ENCODE measurements around the gene VWA3B.
"Not testable (repeated sequence)": the region's sequence is repeated elsewhere in the genome, so short reads cannot be mapped to it uniquely, and the experiment has no call there.

Gene VWA3B

DNA sequence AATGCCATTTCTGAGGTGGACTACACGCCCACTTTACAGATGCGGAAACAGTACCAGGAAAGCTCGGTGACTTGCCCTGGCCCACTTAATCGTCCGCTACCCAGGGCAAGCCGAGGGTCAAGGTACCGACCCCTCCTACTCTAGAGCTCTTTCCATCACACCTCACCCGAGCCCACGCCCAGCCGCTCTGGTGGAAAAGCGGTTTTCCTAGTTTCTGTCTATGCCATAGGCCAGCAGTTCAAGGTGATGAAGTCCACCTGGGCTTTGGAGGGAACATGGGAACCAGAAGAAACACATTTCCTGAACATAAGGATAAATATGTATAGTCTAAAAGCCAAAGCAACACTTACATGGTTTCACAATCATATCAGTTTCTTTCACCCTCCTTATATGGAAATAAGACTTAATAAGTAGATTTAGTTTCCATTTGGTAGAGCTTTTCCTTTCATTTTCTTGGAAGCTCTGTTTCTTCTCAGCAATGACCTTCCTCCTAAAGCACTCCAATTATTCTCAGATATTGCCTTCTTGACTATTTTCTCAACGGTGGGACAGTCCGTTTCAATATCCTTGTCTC, 567 bp downstream of the VWA3B start:
- DNase-seq = no peak

DNA sequence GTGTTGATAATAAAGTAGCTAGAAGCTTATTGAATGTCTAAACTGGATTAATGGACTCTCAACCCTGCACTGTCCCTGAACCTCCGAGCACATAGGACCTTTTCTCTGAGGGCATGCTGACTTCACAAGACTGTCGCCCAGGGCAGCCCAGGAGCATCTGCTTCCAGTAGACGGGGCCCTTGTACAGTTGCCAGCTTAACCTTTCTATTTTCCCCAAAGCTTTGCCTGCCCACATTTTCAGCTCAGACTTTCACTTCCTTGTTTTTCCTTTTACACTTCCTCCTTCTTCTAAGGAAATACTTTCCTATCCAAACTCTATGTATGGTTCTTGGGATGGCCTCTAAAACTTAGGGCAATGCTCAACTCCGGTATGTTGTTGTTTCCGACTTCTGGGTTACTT, 1.3 kb downstream of the VWA3B start:
- DNase-seq = no peak

DNA sequence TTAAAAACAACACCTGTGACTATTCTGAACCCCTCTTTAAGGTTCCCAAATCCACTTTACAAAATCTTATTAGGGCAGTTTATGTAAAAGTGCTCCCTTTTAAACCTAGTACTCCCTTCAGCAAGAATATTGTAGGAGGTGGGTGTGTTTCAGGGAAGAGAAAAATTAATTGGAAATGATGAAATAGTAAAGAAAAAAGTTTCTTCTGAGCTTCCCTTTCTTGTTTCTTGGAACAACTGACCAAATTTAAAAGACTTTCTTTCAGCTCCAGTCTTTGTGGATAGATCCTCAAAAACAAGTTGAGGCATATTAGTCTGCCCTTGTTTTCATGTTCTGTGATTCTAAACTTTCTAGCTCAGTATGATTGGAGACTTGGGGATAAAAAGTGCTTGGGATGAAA, 3.0 kb downstream of the VWA3B start:
- no peak for DNase-seq

DNA sequence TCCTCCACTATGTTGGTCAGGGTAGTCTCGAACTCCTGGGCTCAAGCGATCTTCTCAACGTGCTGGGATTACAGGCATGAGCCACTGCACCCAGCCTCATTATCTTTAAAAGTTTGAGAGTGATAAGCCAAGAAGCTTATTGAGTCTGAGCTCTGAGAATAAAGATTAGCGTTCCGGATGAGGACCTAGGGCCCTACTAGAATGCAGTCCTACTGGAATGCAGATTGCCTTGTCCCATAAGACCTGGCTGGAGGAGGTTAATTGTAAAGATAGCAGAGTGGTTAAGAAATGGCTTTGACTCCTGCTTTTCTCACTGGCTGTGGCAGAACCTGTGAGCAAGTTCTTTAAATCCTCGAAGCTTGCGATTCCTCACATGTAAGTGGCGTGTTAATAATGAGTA, 4.0 kb downstream of the VWA3B start:
- DNase-seq = no peak

DNA sequence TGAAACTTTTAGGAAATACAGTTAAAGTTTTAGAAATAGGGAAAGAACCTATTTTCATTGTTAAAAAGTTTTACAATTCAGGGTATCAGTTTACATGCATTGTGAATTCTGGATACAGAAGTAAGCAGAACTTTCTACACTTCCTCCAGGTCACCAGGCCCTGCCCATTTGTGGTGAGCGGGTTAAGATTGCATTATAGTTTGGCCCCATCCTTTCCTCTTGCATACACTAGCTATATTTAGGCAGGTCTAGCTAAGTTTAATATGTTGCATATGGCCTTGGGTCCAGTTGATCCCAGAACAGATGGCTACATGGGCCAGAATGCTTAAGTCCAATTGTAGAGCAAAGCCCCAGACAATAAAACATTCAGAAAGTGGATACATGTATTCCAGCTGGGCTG, 4.8 kb downstream of the VWA3B start:
- DNase-seq = no peak

DNA sequence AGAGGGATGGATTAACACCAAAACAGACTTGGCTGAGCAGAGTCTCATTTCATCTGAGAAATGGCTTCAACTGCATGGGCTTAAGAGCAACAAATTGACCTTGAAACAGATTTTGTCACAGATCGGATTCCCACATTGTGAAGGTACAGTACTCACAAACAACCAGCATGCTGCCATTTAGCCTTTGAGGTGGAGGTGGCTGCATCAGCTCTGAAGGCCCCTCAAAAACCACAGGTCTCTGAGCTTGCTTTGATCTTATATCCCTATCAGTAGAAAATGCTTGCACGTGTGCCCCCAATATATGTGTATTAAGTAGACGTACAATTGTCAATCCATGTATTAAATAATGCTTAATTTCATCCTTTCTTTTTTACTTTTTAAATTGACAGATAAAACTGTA, 6.2 kb downstream of the VWA3B start:
- DNase-seq = no peak

DNA sequence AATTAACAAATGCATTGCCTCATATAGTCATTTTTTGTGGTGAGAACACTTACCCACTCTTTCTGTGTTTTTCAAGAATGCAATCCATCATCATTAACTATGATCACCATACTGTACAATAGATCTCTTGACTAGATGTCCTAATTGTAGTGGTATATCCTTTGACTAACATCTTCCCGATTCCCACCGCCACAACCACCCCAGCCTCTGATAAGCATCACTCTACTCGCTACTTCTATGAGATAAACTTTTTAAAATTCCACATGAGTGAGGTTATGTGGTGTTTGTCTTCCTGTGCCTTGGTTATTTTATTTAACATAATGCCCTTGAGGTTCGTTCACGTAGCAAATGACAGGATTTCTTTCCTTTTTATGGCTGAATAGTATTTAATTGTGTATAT, 6.6 kb downstream of the VWA3B start:
- DNase-seq = no peak

DNA sequence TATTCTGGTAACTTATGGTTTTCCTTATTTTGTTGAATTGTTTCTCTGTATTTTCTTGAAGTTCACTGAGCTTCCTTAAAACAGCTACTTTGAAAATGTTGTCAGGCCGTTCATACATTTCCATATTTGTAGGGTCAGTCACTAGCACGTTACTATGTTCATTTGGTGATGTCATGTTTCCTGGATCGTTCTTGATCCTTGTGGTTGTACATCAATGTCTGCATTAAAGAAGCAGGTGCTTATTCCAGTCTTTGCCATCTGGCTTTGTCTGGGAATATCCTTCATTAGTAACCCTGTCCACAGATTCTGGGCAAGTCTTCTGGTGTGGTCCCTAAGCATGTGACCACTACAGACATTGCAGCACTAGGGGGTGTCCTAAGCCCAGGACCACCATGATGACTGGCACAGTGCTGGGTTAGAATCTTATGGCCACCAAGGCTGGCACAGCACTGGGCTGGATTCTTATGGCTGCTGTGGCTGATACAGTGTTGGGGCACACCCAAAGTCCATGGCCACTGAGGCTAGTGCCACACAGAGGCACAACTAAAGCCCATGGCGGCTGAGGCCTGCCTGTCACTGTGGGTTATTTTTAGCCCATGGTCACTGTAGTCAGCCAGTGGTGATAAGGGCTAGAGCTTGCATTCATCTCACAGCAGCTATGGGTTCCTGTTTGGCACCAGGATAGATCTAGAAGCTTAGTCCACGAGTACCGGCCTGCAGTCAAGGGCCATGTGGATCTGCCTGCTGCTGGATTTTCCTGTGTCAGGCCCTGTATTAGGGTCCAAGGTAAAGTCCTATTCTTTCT, 13.2 kb downstream of the VWA3B start:
- DNase-seq = no peak

DNA sequence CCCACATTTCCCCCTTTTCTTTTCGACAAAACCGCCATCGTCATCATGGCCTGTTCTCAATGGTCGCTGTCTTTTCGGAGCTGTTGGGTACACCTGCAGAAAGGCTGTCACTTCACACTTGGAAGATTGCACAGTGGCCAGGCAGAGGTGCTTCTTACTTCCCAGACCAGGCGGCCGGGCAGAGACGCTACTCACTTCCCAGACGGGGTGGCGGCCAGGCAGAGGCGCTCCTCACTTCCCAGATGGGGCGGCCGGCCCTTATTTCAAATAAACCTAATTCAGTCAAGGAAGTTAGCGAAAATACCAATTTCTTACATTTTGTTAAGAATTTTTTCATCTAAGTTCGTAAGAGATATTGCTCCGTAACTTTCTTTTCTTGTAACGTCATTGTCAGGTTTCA, 15.3 kb downstream of the VWA3B start:
- not testable (repeated sequence) for DNase-seq

DNA sequence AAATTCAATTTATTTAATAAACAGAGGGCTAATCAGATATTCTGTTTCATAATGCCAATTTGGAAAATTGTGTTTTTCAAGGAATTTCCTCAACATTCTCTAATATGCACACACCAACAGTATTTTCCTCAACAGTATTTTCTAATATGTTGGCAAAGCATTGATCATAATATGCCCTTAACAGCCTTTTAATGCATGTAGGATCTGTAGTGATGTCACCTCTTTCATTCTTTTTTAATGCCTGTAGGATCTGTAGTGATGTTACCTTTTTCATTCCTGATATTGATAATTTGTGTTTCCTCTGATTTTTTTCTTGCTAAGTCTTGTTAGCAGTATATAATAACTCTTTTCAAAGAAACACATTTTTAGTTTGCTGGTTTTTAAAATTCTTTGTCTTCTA, 15.9 kb downstream of the VWA3B start:
- no peak for DNase-seq

DNA sequence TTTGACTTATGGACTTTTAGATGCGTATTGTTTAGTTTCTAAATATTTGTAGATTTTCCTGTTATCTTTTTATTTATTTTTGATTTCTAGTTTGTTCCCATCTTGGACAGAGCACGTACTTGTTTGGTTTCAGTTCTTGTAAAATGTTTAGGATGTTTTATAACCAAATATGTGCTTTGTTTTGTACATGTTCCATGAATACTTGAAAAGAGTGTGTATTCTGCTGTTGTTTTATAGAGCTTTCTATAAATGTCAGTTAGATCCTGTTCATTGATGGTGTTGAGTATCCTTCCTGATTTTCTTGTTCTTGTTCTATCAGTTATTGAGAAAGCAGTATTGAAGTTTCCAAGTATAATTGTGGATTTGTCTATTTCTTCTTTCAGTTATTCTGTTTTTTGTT, 21.1 kb downstream of the VWA3B start:
- DNase-seq = no peak

DNA sequence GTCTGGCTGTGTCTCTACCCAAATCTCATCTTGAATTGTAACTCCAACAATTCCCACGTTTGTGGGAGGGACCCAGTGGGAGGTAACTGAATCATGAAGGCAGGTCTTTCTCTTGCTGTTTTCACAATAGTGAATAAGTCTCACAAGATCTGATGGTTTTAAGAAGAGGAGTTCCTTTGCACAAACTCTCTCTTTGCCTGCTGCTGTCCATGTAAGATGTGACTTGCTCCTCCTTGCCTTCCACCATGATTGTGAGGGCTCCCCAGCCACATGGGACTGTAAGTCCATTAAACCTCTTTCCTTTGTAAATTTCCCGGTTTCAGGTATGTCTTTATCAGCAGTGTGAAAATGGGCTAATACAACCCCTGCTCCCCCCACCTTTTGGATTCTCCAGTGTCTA, 23.8 kb downstream of the VWA3B start:
- no peak for DNase-seq

DNA sequence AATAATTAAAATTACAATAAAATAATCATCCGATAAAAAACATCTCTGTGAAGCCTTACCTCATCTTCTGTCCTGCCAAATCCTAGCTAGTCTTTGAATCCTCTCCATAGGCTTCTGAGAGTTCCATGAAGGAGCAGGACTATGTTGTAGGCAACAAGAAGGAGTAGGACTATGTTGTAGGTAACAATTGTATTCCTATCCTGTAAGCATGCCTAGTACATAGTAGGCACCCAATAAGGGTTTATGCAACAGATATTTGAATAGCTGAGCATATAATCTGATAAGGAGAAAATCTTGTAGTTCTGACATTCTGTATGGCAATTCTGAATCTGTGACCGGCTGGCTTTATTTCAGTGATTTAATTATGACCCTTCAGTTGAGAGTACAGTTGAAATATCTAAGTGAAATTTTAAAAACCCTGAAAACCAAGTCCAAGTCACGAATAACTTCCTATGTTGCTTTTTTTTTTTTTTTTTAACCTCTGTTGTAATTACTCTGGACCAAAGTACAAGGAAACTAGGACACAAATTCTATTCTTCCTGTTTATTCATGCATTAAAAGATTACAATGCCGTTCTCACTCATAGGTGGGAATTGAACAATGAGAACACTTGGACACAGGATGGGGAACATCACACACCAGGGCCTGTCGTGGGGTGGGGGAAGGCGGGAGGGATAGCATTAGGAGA, 27.8 kb downstream of the VWA3B start:
- DNase-seq = no peak

DNA sequence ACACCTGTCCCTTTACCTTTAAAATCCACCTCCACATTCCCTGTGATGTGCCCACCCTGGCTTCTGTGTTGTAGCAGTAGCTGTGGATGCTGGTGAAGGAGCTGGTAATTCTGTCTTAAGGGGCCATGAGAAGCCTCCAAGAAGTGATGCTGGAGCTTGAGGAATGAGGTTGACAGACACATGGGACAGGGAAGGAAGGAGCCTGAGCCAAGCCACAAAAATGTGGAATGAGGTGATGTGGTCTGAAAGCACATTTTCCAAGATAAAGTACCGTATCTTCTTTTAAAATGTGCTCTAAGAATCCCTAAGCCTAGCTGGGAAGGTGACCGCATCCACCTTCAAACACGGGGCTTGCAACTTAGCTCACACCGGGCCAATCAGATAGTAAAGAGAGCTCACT, 31.2 kb downstream of the VWA3B start:
- DNase-seq = no peak

DNA sequence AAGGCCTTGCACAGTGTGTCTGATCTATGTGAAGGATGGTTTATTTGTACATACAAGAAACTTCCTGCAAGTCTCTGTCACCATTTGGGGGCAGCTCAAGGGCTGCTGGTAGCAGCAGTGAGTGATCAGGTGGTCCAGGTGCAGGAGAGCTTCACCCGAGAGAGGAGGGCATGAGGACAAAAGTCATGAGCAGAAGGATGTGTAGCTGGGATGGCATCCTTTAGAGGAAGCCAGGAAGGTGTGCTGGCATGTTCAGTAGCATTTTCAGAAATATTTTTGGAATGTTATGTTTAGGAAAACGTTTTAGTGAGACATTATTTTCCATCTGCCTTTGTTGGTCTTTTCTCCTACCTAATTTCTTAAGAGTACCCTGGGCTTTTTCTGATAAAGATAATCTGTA, 31.9 kb downstream of the VWA3B start:
- no peak for DNase-seq

DNA sequence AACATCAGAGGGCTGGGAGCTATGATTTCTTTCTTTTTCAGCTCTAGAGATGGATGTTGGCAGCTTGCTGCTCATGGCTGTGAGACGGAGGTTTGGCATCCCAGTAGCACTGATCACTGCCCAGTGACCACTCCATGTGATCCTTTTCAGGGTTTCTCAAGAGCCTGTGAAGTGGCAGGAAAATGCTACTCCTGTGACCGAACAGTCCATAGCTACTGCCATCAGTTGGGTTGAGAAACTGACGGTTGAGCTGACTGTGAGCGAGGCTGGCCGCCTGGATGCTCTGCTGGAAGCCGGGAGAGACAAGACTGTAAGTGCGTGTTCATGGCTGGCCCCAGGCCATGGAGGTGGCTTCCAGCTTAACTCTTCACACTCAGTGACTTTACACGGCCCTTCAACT, 34.2 kb downstream of the VWA3B start:
- DNase-seq = no peak

DNA sequence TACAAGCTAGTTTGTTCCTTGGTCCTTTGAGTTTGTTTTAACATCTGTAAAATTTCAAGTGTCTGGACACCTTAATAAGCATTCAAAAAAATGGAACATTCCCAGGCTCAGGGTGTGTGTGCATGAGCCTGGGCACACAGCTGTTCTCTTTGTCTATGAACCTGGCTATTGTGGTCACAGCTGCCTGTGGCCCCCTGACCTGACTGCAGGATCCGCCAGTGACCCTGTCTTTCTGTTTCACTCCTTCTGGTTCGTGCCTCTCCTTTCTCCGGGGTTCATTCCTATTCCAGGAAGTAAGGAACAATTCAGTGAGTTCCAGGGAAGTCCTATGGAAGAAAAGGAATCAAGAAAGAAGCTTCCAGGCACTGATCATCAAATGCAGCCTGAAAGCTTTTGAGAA, 35.6 kb downstream of the VWA3B start:
- no peak for DNase-seq

DNA sequence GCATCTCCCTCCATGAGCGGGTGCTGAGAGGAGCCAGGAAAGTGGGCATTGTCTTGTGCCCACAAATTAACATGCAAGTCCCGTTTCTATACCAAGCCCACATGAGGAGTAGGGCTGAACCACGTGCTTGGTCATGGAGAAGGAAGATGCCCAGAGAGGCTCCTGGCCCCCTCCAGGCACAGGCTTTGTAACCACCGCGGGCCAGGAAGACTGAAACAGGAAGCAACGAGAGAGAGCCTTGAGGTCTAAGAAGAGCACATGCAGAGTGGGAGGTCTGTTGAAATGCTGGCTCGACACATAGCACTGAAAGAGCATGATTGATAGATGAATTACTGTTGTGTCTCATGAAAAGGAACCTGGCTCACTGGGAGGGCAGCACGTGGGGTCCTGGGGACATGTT, 36.3 kb downstream of the VWA3B start:
- DNase-seq = no peak

DNA sequence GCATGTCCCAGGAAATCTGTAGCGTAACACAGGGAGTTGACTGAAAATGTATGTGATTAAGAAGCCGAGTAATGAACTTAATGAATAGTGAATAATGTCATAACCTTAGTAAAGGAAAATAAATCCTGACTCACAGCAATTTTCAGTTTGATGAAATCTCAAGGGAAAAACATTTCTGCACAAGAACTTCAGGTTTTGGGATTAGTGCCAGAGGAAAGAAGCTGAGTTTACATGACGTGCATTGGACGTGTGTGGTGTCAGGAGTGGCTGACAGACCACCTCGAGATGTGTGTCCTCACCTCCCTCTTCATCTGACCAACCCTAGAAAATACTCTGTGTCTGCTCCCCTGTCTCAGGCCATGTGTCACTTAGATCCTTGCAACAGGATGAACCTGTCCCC, 39.1 kb downstream of the VWA3B start:
- DNase-seq = no peak

DNA sequence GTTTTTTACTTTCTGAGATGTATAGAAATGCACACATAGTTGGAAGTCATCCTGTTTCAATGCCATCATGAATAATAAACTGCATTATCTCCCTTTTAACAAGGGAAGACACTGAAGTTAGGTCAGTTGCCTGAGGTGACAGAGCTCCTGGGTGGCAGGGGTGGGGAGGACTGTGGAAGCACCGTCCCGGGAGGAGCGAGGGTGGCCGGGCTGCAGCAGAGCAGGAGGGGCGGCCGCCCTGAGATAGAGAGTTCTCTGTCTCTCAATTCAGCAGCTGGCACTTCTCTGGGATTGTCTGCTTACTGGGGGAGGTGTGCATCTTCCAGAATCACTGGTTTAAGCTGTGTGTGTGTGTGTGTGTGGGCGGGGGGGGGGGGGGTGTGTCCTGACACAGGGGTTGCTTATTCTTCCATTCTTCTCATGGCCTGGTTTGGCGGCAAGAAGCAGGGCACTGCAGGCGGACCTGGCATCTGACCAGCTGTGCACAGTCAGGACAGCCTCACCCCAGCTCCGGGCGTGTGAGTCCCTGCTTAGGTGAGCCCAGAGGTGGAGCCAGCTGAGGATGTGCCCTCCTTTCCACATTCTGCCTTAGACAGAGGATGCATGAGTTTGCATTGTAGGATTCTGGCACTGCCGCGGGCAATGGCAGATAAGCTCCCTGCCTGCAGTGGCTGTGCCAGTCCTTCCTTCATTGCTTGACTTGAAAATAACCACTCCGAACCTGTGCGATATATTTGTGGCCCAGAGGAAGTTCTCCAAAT, 40.4 kb downstream of the VWA3B start:
- DNase-seq = no peak

DNA sequence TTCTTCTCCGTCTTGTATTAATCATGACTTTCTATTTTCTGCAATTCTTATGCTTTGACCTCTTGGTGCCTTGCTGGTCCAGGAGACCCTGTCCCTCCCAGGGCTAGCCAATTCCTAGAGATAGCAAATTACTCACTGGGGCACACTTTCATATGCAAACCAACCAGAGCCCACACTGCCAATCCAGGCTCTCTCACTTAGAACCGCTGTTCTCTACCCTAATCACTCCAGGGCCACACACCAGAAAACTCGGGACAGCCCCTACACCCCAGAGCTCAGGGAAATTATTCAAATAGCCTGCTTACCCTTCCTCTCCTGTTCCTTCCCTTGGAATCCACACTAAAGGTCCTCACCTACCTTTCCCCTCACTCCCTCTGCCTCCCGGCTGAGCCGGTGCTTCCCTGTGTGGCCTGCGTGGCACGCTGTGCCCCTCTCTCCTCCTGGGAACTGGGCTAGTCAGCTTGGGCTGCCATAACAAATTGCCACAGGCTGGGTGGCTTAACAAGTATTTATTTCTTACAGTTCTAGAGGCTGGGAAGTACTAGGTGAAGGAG, 41.7 kb downstream of the VWA3B start:
- DNase-seq = no peak

DNA sequence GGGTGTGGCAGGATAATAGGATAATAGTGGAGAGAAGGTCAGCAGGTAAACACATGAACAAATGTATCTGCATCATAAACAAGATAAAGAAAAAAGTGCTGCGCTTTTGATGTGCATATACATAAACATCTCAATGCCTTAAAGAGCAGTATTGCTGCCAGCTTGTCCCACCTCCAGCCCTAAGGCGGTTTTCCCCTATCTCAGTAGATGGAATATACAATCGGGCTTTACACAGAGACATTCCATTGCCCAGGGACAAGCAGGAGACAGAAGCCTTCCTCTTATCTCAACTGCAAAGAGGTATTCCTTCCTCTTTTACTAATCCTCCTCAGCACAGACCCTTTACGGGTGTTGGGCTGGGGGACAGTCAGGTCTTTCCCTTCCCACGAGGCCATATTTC, 43.1 kb downstream of the VWA3B start:
- DNase-seq = not testable (repeated sequence)

Measured in NCI-H510A (cell line).